Measurements from ENCODE around the gene LRRC63.
"Not testable (repeated sequence)": the region's sequence is repeated elsewhere in the genome, so short reads cannot be mapped to it uniquely, and the experiment has no call there.

Gene LRRC63, protein sequence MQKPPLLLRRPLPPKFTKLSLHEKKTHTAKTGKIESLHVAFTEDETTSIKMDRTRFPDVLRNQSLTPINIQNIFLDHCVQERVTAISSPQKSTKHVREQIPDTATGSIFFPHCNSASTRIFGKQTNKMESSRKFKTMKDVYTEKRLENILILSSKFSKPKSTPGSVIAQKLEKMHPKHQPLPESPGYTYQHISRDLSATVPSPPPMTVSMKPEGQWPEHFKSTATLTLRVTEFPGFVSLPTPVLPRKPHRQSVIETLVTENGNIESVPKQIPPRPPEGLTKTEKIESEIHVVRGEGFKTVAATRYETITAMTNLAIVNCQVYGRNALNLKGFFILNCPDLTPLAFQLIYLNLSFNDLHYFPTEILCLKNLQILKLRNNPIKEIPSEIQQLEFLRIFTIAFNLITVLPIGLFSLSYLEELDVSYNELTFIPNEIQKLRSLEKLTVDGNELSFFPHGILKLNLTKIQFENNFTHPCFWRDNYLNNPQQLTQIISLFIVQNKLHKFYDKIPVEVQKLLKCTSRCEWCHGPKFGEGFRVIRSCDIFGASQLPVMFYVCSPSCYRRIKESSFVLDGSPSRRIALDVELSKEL

GRCh38 chr13:46211483-46212351 lies at the start of gene LRRC63:
Gene LRRC63, plus strand, starts transcription at chr13:46211928. Its CDS starts 1,107 bp downstream, at chr13:46213035.
- DNase-seq, result peak; percentile 82

GRCh38 chr13:46162741-46163140 lies 49.0 kb upstream of the LRRC63 start:
- not testable (repeated sequence) for DNase-seq

- no peak for DNase-seq
These were observed 47.1 kb upstream of the LRRC63 start for GRCh38 chr13:46164661-46165060.

GRCh38 chr13:46165485-46166223 lies 46.1 kb upstream of the LRRC63 start:
- DNase-seq, result no peak

GRCh38 chr13:46166224-46166584 lies 45.5 kb upstream of the LRRC63 start:
- no peak for DNase-seq

DNA sequence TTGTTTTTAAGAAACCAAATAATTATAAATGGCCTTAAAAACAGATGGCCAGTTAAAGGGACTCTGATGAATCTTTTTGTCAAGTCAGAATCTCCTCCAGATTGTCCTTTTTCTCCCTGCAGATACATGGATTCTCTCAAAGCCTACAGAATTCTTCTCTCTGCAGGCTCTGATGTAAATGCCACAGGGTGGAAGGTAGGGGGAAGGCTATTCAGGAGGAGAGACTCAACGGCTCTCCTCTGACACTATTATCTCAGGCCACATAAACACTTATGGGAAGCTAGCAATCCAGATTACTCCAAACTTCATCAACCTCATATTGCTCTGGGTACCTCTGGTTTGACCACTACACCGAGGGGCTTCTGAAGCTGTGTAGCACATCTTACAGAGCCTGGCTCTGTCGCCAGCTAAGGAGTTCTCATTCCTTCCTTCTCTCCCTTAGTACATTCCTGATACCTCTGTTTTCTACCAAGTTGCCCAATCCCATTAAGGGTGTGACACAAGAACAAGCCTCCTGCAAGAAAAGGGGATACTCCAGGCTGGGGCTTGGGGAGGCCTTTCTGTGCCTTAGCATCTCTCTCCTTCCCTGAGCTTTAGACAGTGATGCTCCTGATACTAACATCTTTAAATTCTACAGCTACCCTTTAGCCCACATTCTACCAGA lies 44.6 kb upstream of the LRRC63 start:
- peak; percentile 47 for DNase-seq

- DNase-seq, result peak; percentile 55
These were observed 43.4 kb upstream of the LRRC63 start for GRCh38 chr13:46168341-46168740.

DNA sequence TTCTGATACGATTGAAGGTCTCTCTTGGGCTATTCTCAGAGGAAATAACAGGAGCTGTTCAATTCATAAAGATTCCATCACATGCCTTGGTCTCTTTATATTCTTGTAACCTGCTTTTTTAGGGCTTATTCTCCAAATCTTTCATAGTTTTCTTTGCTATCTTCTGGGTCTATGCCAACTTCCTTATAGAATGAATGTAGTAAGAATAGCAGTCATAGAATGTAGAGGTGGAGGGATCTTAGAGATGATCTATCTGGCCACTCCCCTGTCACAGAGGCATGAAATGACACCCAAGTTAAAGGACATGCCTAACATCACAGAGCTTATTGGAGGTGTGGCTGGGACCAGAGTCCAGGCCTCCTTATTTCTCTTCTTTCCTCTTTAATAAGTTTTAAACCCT lies 42.9 kb upstream of the LRRC63 start:
- peak; percentile 63 for DNase-seq

- no peak for DNase-seq
These were observed 42.0 kb upstream of the LRRC63 start for GRCh38 chr13:46169758-46170157.

- no peak for DNase-seq
These were observed 41.5 kb upstream of the LRRC63 start for GRCh38 chr13:46170268-46170667.

DNA sequence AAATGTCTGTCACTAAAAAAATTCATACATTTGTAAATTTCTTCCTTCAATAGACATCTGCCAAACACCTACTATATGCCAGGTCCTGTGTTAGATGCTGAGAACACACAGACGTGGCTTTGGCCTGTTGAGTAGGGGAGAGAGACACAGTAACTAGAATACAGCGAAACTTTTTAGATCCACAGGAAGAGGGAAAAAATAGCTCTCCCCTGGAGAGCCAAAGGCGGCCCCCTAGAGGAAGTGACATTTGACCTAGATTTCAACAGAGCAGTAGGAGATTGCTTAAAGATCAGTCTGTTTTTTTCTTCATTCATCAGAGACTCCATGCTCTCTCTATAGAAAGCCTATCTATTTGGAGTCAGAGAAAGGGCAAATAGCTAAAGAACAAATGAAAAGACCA lies 41.0 kb upstream of the LRRC63 start:
- DNase-seq, result no peak

- DNase-seq, result no peak
These were observed 40.5 kb upstream of the LRRC63 start for GRCh38 chr13:46171217-46171616.

DNA sequence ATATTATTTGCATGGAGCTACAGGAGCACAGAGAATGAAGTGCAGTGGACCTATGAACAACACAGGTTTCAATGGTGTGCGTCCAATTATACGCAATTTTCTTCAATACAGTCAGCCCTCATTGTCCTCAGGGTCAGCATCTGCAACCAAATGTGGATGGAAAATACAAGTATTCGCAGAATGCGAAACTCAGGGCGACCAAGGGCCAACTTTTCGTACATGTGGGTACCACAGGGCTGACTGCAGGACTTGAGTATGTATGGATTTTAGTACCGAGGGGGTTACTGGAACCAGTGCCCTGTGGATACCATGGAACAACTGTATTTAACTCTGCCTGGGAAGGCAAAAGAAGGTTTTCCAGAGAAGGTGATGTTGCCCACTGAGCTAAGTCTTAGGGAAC lies 40.0 kb upstream of the LRRC63 start:
- DNase-seq, result no peak

DNA sequence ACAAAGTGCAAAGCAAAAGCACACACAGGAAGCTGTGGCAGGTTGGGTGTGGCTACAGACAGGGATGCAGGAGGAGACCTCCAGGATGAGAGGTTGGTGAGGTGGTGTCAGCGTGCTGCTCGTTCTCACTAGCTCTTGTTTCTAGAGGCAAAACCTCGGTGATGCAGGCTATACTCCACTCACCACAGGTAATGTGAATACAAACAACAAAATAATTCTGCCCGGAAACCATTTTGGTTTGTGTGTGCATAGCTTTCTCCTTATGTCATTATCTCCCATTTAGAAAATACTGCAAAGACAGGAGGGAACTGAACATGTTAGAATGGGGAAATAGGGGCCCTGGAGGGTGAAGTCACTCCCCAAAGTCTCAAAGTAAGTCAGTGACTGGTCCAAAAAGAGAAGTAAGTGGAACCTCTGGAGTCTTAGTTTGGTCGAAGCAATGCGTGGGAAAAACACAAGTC lies 39.2 kb upstream of the LRRC63 start:
- peak; percentile 40 for DNase-seq

- DNase-seq, result peak; percentile 16
These were observed 38.1 kb upstream of the LRRC63 start for GRCh38 chr13:46173656-46174055.

DNA sequence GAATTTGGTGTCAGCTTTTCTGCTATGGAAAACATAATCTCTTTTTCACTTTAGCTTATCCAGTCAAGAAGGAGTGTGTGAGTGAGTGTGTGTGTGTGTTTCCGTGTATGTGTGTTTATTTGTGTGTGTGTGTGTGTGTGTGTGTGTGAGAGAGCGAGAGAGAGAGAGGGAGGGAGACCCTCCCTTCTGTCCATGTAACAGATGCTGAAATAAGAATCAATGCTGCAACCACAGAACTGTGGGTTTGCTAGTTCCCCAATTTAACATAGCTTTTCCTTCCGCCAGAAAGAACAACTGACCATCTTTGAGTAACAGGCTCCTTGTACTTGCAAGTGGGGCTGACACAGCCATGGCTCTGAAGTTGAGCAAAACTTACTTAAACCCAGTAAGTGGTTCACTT lies 35.0 kb upstream of the LRRC63 start:
- peak; percentile 94 for DNase-seq

GRCh38 chr13:46178143-46178542 lies 33.6 kb upstream of the LRRC63 start:
- peak; percentile 76 for DNase-seq

DNA sequence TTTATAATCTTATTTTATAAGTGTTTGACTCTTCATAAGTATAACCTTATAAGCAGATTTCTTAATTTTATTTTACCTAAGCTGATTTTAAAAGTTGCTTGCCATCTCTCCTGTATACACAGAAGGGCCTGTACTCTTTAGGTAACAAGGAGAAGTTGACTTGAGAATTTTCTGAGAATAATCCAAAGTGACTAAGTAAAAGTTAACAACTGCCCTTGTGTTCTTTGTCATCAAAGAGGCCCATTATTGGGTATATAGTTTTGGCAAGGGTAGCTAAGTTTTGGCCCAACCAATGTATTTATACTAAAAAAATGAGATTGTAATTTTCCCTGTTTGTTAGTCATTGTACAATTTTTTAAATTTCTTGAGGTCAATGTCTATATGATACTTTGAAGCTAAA lies 32.9 kb upstream of the LRRC63 start:
- peak; percentile 45 for DNase-seq

- peak; percentile 91 for DNase-seq
These were observed 32.2 kb upstream of the LRRC63 start for GRCh38 chr13:46179491-46179908.

DNA sequence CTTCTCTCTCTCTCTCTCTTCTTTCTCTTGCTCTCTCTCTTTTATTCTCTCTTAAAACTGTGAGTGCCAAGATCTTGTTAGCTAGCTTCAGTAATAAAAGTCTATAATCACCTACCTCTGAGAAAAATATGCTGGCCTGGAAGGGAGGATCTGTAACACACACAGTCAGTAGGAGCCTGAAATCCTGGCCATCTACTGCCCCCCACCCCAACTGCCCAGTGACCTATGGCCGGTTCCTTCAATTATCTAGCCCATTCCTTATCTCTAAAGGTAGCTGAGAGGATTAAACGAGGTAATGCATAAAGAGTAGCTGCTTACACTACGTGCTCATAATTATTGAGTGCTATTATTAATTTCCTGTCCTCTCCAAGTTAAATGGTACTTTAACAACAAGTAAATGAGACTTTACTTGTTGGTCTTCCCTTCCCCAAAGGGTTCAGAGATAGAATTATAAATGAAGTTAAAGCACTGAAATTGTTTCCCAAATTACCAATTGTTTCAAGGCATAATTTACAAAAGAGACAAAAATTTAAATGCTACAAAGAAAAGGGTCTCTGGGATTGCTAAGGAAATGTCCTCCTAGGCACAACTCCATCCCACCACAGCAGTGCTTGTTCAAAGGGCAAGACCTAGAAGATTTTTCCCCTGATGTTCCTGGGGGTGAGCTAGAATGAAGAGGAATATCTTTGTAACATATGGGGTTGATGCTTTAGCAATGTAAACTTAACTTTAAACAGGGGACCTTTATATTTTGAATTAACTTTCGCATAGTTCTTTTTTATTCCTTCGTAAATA lies 31.6 kb upstream of the LRRC63 start:
- DNase-seq, result peak; percentile 78

- peak; percentile 63 for DNase-seq
These were observed 30.3 kb upstream of the LRRC63 start for GRCh38 chr13:46181377-46181839.
